DMS114 treated with DMSO at 0.1 percent for 48 hours (cell line): ENCODE measurements around the gene KMT2C.

ENCODE experiments used
- DNase-seq: peaks from one replicate; lab custom pipeline; 2025; ENCODE audit not compliant: unreplicated experiment; lab: John Stamatoyannopoulos, UW

Gene KMT2C

DNA sequence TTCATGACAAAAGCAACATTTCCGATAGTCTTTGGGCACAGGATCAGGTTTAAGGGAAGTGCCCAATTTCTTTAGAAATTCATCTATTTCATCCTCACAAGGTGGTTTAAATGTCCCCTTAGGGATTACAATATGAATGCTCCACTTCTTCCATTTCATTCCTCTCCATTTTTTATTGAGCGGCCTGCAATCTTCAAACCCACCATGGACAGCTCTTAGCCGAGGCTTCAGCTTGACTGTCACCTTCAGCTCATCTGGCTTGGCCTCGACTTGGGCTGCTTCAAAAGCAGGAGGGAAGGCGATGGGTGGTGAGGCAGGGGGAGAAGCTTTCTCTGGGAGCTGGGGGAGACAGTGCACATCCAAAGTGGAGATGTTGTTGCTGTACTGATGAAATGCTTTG lies 287.1 kb downstream of the KMT2C start:
- DNase-seq: no peak

DNA sequence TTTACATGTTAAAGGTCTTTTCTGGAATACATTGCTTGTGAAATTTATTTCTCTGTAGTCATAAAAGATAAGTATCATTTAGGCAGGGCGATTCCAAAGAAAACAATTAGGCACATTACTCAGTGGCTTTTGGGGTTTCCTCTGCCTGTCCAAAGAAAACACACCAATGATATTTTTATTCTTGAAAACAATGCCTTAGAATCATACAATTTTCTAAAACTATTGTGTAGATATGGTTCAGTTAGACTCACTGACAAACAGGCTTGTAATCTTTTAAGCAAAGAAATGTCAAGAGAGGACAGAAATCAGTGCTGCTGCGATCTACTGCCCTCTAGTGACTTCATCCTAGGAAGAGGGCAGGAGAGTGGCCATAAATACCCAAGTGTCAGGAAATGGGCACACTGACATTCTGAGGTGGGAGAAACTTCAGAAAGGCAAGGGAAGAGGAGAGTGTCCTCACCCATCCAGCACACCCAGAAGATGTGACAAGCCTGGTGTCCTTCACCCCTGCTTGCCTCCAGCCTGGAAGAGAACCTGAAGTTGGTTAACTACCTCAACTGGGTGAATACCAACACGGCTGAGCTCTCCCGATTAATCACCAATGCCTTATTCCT lies 289.8 kb downstream of the KMT2C start:
- peak; percentile 4 for DNase-seq

DNA sequence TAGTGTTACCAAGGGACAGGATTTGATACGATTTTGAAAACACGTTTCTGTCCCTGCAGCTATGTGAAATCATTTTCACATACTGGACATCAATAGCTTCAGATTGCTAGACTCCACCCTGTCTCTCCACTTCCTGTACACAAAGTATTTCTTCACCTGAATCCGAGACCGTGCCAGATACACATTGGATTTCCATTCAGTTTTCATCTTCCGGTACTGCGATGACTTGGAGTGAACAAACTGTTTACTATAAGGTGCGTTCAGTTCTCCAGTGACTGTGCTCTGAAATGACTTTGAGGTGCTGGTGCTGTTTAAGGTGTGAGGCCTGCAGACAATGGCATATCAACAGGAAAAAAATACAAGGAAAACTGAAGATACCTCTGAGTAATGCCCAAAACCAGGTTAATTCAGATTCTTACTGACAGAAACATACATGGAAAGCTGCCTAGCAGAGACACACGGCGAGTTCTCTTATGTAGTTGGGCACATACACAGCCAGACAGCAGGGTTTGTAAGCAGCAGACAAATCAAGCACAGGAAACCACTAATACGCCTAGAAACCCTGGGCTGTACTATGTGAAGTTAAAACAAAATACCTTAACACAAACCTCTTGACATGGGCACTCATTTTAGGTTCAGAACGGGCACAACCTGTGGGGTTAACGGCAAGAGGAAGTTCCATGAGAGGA lies 291.1 kb downstream of the KMT2C start:
- no peak for DNase-seq

DNA sequence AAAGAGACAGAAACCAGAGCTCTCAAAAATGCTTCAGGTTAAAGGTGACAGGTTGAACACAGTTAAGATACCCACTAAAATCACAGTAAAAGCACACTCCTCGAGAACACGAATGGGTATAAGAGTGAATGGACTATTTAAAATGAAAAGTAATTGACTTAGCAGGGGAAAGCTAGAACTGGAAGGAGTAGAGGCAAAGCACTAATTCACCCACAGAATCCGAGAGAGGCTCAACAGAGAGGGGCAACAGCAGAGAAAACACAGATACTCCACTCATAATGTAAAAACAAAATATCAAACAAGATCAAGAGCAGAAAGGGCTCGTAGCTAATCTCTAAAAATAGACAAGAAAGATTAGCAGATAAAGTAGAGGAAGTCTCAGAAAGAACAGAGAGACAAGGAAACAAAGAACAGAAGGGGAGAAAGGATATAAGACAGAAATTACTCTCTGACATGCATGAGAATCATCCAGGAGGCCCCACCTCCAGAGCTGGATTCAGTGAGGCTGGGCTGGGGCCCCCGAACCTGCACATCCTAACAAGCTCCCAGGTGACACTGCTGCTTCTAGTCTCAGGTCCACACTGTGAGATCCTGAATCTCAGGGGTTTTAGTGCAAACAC lies 292.7 kb downstream of the KMT2C start:
- no peak for DNase-seq

DNA sequence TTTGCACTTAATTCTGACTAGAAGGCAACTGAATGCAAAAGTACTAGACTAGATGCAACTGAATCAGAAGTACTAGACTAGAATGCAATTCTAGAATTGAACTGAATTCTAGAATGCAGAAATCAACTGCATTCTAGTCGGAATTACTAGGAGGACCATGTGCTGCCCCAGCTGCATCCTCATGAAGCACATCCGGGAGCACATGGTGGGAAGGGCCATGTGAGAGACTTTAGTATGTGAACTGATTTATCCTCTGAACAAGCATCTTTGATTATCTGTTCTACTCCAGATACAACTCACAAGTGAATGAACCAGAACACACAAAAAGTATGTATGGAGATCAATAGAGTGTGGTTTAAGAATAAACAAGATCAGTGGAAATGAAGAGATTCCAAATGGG lies 295.2 kb downstream of the KMT2C start:
- DNase-seq: no peak

DNA sequence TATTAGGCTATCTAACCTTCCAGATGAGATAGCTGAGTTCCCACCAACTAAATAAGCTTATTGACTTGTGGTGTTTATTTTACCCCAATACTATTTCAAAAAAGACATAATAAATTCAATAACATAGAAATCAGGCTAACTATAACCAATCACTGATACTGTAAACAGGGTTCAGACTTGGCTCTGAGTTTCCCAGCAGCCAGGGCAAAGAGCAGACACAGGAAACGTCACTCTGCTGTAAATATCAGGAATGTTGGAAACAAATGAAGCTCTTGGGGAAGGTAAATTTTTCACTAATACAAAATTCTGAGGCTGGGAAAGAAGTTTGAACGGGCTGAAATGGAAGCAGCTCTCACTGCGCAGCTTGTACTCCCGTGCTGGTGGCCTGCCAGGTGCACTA lies 295.7 kb downstream of the KMT2C start:
- DNase-seq: no peak

DNA sequence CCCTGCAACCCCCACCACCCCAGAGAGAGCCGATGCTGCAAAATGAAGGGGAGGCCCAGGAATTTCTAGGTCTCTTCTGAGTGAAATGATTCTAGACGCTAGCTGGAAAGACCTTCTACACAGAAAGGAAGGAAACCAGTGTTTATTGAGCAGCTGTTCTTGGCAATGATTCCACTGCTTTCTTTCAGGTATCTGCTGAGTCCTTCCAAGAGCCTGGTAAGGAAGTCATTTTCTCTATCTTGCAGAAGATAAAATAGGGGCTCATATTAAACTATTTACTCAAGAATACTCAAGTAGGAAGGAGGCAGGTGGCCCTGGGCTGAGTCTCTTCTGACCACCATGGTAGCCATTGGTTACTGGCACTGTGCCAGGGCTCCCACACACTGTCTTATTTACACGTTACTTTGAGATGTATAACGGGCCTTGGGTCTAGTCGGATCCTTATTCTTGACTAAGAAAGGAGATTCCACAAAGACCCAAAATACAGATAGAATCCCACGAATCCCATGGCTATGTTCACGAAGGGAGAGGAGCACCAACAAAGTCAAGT lies 298.3 kb downstream of the KMT2C start:
- no peak for DNase-seq

DNA sequence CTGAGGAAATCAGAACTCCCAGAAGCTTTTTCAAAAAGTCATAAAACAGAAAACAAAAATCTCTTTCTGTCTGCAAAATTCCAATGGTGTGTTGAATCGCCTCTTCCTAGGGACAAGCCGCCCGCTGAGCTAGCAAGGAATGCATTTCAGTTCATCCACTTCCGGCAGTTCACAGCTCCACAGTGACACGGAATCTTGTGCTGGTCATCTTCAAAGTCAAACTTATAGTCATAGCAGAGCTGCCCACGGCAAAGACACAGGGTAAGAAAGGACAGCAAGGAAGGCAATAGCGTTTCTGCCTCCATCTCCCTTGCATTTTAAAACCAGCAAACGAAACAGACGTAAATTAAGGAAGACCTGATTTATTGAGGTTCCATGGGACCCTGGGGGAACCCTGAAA lies 299.1 kb downstream of the KMT2C start:
- no peak for DNase-seq

DNA sequence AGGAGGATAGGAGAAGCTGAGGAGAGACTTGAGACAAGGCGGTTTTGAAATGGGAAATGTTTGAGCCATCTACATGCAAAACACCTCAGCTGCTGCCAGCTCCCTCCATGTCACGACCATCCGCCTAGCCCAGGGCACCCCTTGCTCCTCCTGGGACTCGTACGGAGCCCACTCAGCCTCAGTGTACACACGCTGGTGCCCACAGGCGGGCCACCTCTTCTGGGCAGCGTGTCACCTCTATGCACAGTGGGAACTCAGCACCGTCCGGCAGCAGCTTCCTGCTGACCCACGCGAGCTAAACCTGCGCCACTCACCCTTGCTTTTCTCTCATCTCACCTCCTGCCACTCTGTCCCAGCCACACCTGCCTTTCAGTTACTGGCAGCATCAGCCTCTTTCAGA lies 302.0 kb downstream of the KMT2C start:
- DNase-seq: no peak

DNA sequence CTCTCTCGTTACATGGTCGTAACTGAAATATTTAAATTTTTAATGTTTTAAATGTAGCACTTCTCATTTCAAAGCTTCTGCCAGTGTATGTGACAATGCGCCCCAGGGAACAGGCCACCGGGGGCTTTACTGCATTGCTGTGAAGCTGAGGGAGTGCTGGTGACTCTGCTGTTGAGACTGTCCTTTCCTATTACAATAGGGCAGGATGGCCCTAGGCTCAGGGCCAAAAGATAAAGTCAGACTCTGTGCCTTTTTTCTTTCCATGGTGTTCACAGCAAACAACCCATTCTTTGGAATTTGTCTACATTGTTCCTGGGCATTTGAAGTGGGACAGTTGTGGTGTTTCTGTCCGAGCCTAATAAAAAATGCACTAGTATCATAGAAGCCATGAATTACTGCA lies 303.0 kb downstream of the KMT2C start:
- DNase-seq: no peak

DNA sequence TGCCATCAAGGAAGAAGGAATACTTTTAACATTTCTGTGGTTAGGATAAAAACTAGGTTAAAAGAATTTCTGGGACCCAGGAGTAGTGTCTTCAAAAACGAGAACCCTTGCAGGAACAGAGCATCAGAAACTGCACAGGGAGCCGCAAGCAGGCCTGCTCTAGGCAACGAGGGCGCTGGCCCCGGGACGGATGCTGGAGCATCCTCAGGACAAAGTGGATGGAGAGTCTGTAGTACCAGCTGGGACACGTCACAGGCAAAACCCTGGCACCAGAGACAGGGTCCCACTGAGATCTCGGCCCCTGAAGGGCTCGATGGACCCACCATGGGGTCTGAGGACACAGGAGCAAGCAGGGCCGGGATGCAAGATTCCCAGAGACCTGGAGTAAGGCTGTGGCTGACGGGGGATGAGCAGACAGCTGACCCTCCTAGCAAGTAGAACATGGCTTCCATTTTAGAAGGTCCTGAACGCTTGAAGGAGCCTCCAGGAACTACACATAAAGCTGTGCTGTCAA lies 303.8 kb downstream of the KMT2C start:
- no peak for DNase-seq

DNA sequence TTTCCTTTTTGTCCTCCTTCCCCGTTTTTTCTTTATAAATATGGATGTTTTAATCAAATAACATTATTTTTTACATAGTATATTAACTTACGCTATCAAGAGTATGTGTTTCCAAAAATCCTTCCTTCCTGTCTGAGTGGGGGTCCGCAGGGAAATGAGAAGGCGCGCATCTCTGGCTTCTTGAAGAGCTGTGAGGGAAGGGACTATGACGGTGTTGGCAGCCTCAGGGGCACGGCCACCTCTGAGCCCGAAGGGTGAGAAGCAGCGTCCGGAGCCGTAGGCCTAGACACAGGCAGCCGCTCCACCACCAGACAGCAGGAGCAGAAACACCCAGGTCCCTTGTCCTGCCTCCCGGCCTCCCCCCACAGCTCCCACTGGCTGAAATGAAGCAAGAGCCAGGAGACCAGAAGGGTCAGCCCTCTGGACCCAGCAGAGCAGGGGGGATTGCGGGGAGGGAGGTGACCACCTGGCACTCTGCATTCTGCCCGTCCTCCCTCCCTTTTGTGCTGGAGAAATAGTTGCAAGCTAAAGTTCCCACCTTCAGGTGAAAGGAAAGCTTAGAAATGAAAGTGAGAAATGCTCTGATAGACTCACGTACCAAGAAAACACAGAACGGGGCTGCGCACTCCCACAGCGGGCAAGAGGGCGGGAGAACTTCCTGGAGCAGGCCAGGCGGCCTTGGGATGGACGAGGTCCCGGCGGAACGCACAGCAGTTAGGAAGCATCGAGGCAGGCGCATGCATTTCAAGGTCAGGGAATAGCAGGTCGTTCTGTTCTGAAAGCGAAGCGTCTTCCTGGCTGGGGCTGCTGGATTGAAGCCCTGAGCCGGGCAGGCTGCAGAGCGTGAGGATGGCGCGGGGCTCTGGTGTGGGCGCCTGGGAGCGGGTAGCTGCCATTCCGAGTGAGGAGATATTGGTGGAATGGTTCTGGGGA lies 304.9 kb downstream of the KMT2C start:
- DNase-seq: no peak

DNA sequence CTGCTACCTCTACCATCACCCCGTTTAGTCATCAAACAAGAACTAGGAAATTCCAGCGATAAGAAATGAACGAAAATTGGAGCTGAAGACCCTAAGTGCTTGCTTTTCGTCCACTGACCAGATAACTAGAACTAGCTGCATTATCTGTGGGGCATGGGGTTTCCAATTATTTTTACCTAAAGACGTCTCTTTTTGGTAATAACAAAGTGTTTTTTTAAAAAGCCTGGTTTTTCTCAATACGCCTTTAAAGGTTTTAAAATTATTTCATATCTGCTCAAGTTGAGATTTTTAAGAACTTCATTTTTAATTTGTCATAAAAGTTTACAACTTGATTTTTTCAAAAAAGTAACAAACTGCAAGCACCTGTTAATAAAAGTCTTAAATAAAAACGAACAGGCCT lies 306.1 kb downstream of the KMT2C start:
- no peak for DNase-seq

DNA sequence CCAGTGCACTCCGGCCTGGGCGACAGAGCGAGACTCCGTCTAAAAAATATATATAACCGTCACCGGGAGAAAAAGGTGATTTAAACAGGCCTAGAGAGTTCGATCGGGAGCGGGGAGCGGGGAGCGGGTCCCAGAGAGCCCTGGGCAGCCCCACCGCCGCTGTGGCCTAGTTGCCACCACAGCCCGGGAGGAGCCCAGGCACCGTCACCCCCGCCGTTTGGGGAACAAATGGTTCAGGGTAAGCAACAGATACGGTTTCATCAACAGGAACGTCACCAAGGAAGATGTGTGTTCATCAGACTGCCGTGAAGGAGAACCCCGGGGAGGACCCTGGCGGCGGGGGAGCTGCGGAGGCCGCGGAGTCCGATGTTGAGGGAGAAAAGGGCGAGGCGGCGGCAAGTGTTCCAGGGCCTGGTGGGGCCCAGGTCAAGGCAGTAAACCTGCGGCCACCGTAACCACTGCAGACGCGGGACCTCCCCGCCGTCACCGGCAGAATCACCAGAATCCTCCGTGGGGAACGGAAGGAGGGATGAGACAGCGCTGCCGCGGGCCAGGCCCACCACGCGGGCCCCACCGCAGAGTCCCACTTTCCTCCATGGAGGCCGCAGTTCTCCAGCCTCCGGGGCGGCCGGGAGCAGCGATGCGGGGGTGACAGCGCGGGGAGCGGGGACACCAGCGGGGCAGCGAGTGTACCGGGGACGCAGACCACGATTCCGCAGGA lies 306.9 kb downstream of the KMT2C start:
- DNase-seq: no peak

DNA sequence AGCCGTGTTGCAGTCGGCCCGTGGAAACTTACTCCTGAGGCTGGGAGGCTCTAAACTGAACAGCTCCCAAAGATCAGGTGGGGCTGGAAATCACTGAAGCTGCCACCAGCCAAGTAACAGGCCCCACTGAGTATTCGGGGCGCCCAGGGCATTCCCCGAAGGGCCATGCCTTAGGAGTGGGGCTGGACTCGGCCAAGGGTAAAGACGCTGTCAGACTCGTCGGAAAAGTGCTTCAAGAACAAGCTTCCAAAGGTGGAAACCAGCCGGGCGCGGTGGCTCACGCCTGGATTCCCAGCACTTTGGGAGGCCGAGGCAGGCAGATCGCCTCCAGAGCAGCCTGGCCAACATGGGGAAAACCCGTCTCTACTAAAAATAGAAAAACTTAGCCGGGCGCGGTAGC lies 307.6 kb downstream of the KMT2C start:
- no peak for DNase-seq

DNA sequence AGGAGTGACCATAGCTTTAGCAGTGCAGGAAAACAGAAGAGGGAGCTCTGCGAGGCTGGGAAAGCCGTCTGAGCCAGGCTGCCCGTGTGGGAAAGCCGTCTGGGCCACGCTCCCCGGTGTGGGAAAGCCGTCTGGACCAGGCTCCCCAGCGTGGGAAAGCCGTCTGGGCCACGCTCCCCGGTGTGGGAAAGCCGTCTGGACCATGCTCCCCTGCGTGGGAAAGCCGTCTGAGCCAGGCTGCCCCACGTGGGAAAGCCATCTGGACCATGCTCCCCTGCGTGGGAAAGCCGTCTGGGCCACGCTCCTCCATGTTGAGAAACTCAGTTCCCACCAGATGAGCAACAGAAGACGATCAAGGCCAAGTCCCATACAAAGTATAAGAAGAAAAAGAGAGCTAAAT lies 308.6 kb downstream of the KMT2C start:
- no peak for DNase-seq

DNA sequence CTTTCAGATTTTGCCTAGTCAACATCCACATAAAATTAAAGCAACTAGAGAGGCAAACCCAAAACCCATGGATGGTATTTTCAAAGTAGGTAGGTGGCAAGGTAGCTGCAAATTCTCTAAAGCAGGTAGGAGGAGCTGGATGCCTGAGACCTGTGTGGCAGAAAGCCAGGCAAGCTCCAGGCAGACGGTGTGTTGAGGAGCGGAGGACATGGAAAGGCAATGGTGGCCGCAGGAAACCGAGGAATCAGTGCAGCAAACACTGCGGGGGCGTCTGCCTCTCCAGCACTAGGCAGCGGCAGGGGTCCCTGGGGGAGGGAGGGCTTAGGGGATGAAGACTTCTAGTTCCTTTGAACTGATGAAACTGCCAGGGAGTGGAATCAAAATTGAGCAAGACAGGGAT lies 309.1 kb downstream of the KMT2C start:
- DNase-seq: no peak

DNA sequence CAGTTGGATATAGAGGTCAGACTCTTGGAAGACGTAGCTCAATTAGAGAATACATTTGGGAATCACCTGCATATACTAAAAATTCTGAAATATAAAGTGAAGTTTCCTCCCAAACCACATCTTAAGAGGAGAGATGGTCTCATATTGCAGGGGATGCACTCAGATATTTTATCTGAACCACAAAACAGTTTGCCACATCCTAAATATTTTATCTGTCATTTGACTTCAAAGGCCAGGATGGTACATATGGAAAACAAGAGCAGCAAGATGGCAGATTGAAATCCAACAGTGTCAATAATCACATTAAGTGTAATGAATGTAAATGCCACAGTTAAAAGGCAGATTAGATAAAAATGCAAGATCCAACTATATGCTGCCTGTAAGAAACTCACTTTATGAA lies 313.3 kb downstream of the KMT2C start:
- no peak for DNase-seq

DNA sequence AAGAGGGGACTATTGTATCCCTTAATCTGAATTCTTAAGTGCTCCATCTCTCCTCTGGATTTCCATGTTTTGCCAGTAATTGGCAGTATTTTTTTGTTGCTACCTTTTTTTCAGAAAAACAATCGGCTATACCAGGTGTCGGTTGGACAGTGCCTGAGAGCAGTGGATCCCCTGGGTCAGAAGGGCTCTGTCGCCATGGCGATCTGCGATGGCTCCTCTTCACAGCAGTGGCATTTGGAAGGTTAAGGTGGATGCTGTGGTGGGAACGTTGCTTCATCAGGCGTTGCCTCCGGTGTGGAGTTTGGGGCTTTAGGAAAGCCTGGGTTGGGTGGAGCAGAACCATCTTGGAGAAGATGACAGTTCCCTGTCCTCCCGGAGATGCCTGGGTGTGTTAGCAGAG lies 314.4 kb downstream of the KMT2C start:
- DNase-seq: no peak

DNA sequence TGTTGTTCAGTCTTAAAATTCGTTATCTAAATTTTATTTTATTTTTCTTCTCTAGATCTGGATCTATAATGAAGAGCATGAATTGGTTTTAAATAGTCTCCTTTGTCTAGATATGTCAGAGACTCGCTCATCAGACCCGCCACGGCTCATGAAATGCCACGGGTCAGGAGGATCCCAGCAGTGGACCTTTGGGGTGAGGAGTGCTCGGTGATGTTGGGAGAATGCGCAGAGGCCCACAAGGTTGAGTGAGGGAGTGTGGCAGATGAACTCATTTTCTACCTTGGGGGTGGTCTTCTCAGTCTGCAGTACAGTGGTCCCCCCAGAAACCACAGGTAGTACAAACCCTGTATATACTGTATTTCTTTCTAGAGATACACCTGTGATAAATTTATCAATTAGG lies 315.0 kb downstream of the KMT2C start:
- DNase-seq: no peak

DNA sequence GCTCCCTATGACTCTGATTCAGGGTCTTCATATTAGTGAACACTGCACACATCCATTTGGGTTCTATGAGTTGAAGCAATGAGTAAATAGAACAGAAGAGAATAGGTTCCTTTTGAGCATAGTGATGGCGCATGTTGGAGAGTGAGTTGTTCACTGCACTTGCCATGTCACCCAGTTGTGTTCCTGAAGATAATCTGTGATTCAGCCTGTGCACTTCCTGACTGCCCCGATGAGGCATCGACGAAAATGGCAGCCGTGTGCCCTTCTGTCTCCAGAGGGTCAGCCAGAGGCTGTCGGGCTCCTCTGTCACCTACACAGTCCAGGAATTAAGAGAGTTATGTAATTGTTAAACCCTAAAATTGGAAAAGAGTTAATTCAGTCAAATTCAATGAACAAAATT lies 315.6 kb downstream of the KMT2C start:
- DNase-seq: no peak
